Adrenal gland (tissue), 12 donors: ENCODE data around the gene KCNJ8. TPM values are rescaled to one million over a fixed set of nuclear protein-coding genes. Genes with fewer than 3 reads are reported as not detected.

Experiments used
- DNase-seq, 7 donors: peaks; one replicate each; pipeline ENCODE4 v3.0.0-alpha.2; 2019 to 2020
- H3K27ac ChIP-seq, 5 donors: fragments of 200-600 bp; sonication (generic) in 4 of 5; 1 replicate in 3 of 5; 2 replicates in 2 of 5; pipeline versions ENCODE4 v1.5.1 to v1.8.0; 2016 to 2020; ENCODE audit warnings: mild to moderate bottlenecking in 1 of 5
- H3K27me3 ChIP-seq: fragments of 200-600 bp; 2 replicates; pipeline ENCODE4 v1.8.0; 2021
- H3K36me3 ChIP-seq, 2 donors: fragments of 200-600 bp; replicated peaks in 1 of 2; 1 replicate in 1 of 2; 2 replicates in 1 of 2; pipeline versions ENCODE4 v1.5.1 to v1.8.0; 2018 to 2022
- H3K4me1 ChIP-seq, 2 donors: fragments of 200-600 bp; replicated peaks in 1 of 2; 1 replicate in 1 of 2; 2 replicates in 1 of 2; pipeline versions ENCODE4 v1.5.1 to v1.8.0; 2018 to 2021
- H3K4me3 ChIP-seq, 4 donors: fragments of 200-600 bp; sonication (generic) in 3 of 4; one replicate each; pipeline ENCODE4 v1.5.1; 2016 to 2018
- H3K9me3 ChIP-seq, 3 donors: fragments of 200-600 bp; sonication (generic) in 1 of 3; replicated peaks in 1 of 3; 1 replicate in 2 of 3; 2 replicates in 1 of 3; pipeline versions ENCODE4 v1.5.1 to v1.8.0; 2016 to 2021
- POLR2A ChIP-seq, 2 donors: fragments of 450-650 bp; IDR thresholded peaks; one replicate each; pipeline ENCODE4 v1.6.1; 2017; ENCODE audit warnings: antibody characterized with exemption in 2 of 2, mild to moderate bottlenecking in 2 of 2, moderate library complexity in 1 of 2
- WGBS, 4 donors: extraction: QIAGEN DNeasy Blood & Tissue Kit in 2 of 4; methylation state at CpG; one replicate each; pipeline versions ENCODE4 v1.1.5 to v1.1.7; 2013 to 2017; 5-methylcytosine and 5-hydroxymethylcytosine counted together
- intact Hi-C, 2 donors: fragments of 100-400 bp; cut with DNase I; formaldehyde crosslinking; loops; one replicate each; pipeline versions ENCODE4 v1.14.1 to v1.15.0; 2022 to 2023
- polyA plus RNA-seq, 3 donors: library from polyadenylated mRNA; stranded (reverse); fragments of 200-250 nt in 2 of 3; fragments of 350-450 nt in 1 of 3; fragmentation: Illumina TruSeq in 1 of 3; extraction: RNeasy Lipid Tissue Mini Kit (QIAGEN cat#74804) in 1 of 3; gene quantifications; one replicate each; pipeline ENCODE4 v1.2.3, GENCODE V29; 2013 to 2014
- total RNA-seq, 9 donors: library from RNA; depleted of rRNA in 4 of 9; stranded (reverse); fragments of >200 nt in 4 of 9; fragments of 120-200 nt in 1 of 9; fragmentation: NEBNext Ultra II Directional in 1 of 9; extraction: Animal tissue kit (Norgen Biotek cat#: 25700) in 1 of 9; gene quantifications; one replicate each; pipeline versions ENCODE4 v1.1.0 to v1.2.4, GENCODE V29; 2013 to 2023
- TF ChIP-seq, protein P1 (sequence below), 6 experiments: fragments of 450-650 bp in 4 of 6; fragments of 200-600 bp in 2 of 6; sonication (generic) in 1 of 6; IDR thresholded peaks; 1 replicate in 5 of 6; 2 replicates in 1 of 6; pipeline versions ENCODE4 v1.5.1 to v1.8.0; 2016 to 2021; ENCODE audit warnings: antibody characterized with exemption in 6 of 6, mild to moderate bottlenecking in 2 of 6, moderate library complexity in 1 of 6
- donor health status: healthy with polysubstance abuse.
- donor health status: Bipolar disorder and iron deficiency.
- donor health status: DM: yes; HTN: yes; CAD: no.
- donor health status: DM: no; HTN: no; CAD: no.
- donor health status: DM: no; HTN: no; CAD: no.
- donor health status: DM: yes; HTN: yes; CAD: no.

The KCNJ8 gene
- total and polyA plus RNA-seq, 12 donors, result 7.9 to 70.5 (median 30.7) TPM

- peaks cover 0 to 7% of the 10 kb centered on the region in 2 donors for H3K36me3 ChIP-seq
- no peak overlapping the region for H3K4me3 ChIP-seq
- DNase-seq, result no peak
- WGBS, 4 donors, result 83 to 93% (median 92%) methylated on average over 2 of the region's 2 CpGs
- peaks cover 6 to 22% of the 10 kb centered on the region in 2 donors for H3K4me1 ChIP-seq
- no peak for TF ChIP-seq POLR2A (IDR thresholded peaks at IDR 0.05)
- TF ChIP-seq, protein P1, sequence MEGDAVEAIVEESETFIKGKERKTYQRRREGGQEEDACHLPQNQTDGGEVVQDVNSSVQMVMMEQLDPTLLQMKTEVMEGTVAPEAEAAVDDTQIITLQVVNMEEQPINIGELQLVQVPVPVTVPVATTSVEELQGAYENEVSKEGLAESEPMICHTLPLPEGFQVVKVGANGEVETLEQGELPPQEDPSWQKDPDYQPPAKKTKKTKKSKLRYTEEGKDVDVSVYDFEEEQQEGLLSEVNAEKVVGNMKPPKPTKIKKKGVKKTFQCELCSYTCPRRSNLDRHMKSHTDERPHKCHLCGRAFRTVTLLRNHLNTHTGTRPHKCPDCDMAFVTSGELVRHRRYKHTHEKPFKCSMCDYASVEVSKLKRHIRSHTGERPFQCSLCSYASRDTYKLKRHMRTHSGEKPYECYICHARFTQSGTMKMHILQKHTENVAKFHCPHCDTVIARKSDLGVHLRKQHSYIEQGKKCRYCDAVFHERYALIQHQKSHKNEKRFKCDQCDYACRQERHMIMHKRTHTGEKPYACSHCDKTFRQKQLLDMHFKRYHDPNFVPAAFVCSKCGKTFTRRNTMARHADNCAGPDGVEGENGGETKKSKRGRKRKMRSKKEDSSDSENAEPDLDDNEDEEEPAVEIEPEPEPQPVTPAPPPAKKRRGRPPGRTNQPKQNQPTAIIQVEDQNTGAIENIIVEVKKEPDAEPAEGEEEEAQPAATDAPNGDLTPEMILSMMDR (IDR thresholded peaks at IDR 0.05), result no peak
- intact Hi-C loops, result no loop called here
- H3K27me3 ChIP-seq, result no peaks in the 10 kb centered on the region
- no peak overlapping the region for H3K27ac ChIP-seq
- H3K9me3 ChIP-seq, result no peaks in the 10 kb centered on the region
Observed at GRCh38 chr12:21766403-21766802, 8.1 kb downstream of the KCNJ8 start.

DNA sequence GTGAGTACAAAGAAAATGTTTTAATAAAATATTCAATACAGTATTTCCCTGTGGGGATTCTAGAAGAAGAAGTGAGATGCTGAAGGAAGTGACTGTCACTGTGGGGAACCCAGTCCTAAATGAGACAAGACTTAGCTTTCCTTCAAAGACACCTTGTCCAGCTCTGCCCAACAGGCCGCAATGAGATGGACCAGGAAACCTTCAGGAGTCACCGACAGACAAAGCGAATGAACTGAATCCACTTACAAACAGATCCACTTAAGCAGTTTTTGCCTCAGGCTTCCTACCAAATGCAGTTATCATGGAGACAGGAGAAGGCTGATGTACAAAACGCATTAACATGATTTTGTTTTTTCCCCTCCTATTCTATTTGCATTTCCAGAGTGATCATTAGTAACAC is 9.6 kb downstream of the KCNJ8 start:
- Histone ChIP-seq H3K9me3 (no peaks in the 10 kb centered on the region), H3K4me1 (peaks cover 8 to 19% of the 10 kb centered on the region in 2 donors), H3K27ac (no peak overlapping the region), H3K36me3 (peaks cover 0 to 7% of the 10 kb centered on the region in 2 donors), H3K27me3 (no peaks in the 10 kb centered on the region), H3K4me3 (no peak overlapping the region)
- TF ChIP-seq, protein P1 (IDR thresholded peaks at IDR 0.05), result no peak
- no peak for TF ChIP-seq POLR2A (IDR thresholded peaks at IDR 0.05)
- DNase-seq, result no peak
- intact Hi-C loops, result no loop called here
- 88 to 97% (median 95%) methylated on average over 4 of the region's 4 CpGs for WGBS, 4 donors

- intact Hi-C loops, result no loop called here
- WGBS, 4 donors, result 72 to 91% (median 88%) methylated on average over 2 of the region's 2 CpGs
- DNase-seq, result no peak
- Histone ChIP-seq H3K27me3 (no peaks in the 10 kb centered on the region), H3K9me3 (no peaks in the 10 kb centered on the region), H3K27ac (no peak overlapping the region), H3K36me3 (peaks cover 0 to 7% of the 10 kb centered on the region in 2 donors), H3K4me3 (no peak overlapping the region), H3K4me1 (peaks cover 8 to 16% of the 10 kb centered on the region in 2 donors)
- no peak for TF ChIP-seq POLR2A (IDR thresholded peaks at IDR 0.05)
- TF ChIP-seq, protein P1 (IDR thresholded peaks at IDR 0.05), result no peak
Observed at GRCh38 chr12:21764065-21764464, 10.4 kb downstream of the KCNJ8 start.

- no peaks in the 10 kb centered on the region for H3K27me3 ChIP-seq
- H3K4me1 ChIP-seq, result peaks cover 8 to 16% of the 10 kb centered on the region in 2 donors
- no peak overlapping the region for H3K27ac ChIP-seq
- H3K9me3 ChIP-seq, result no peaks in the 10 kb centered on the region
- 66 to 92% (median 89%) methylated on average over 2 of the region's 2 CpGs for WGBS, 4 donors
- DNase-seq, result no peak
- intact Hi-C loops, result no loop called here
- peaks cover 0 to 7% of the 10 kb centered on the region in 2 donors for H3K36me3 ChIP-seq
- TF ChIP-seq POLR2A (IDR thresholded peaks at IDR 0.05), result no peak
- TF ChIP-seq, protein P1 (IDR thresholded peaks at IDR 0.05), result no peak
- H3K4me3 ChIP-seq, result no peak overlapping the region
Observed at GRCh38 chr12:21763531-21763930, 11.0 kb downstream of the KCNJ8 start.
